ENCODE data around the gene MED8. TPM values are rescaled to one million over a fixed set of nuclear protein-coding genes. Genes with fewer than 3 reads are reported as not detected.

Gene MED8
- total and polyA plus RNA-seq, 2 of the 13 experiments (the other 11 are each of a cell fraction or from before 2014, with no cell fraction given) = 16.9 to 77.4 TPM

- TF ChIP-seq KLF13 (CRISPR knock-in tag; IDR thresholded peaks at IDR 0.05) (peak; percentile 78; the same call in 1 of the 2 replicates), HMG20A (CRISPR knock-in tag; IDR thresholded peaks at IDR 0.05; ENCODE audit: borderline replicate concordance) (peak; percentile 54; the same call in 1 of the 2 replicates), CBX2 (IDR thresholded peaks at IDR 0.05; ENCODE audit: low read depth, low read length) (no peak), CBX2 (CRISPR knock-in tag; IDR thresholded peaks at IDR 0.05; ENCODE audit: low read depth) (no peak), ZNF33B (CRISPR knock-in tag; IDR thresholded peaks at IDR 0.05) (peak; percentile 98), RFX3 (CRISPR knock-in tag; IDR thresholded peaks at IDR 0.05) (no peak), ZNF740 (CRISPR knock-in tag; IDR thresholded peaks at IDR 0.05) (no peak), ZNF350 (CRISPR knock-in tag; IDR thresholded peaks at IDR 0.05; ENCODE audit: borderline replicate concordance, low read depth) (peak; percentile 76; the same call in 1 of the 2 replicates), ZNF614 (CRISPR knock-in tag; IDR thresholded peaks at IDR 0.05; ENCODE audit: borderline replicate concordance) (peak; percentile 80; the same call in 1 of the 2 replicates), SP2 (CRISPR knock-in tag; IDR thresholded peaks at IDR 0.05) (no peak), E2F2 (CRISPR knock-in tag; IDR thresholded peaks at IDR 0.05; ENCODE audit: borderline replicate concordance) (no peak), ZNF552 (CRISPR knock-in tag; IDR thresholded peaks at IDR 0.05; ENCODE audit: borderline replicate concordance) (peak; percentile 81; the same call in 1 of the 2 replicates), HNF1B (CRISPR knock-in tag; IDR thresholded peaks at IDR 0.05) (peak; percentile 73; the same call in 1 of the 2 replicates), NR0B2 (CRISPR knock-in tag; IDR thresholded peaks at IDR 0.05) (peak; percentile 80), ZNF224 (CRISPR knock-in tag; IDR thresholded peaks at IDR 0.05) (peak; percentile 70; the same call in 1 of the 2 replicates), TSC22D2 (CRISPR knock-in tag; IDR thresholded peaks at IDR 0.05; ENCODE audit: borderline replicate concordance) (no peak), ZZZ3 (CRISPR knock-in tag; IDR thresholded peaks at IDR 0.05; ENCODE audit: borderline replicate concordance) (no peak; the same call in 1 of the 2 replicates), ZNF512B (CRISPR knock-in tag; IDR thresholded peaks at IDR 0.05; ENCODE audit: borderline replicate concordance) (no peak), FOXM1 (CRISPR knock-in tag; IDR thresholded peaks at IDR 0.05) (no peak)
Observed at GRCh38 chr1:43367904-43368645, 21.5 kb downstream of the MED8 start, which contains the start of gene ELOVL1 (continued).

Measured in HepG2 (cell line).